ENCODE data around the gene GNG8.

GNG8 gene

DNA sequence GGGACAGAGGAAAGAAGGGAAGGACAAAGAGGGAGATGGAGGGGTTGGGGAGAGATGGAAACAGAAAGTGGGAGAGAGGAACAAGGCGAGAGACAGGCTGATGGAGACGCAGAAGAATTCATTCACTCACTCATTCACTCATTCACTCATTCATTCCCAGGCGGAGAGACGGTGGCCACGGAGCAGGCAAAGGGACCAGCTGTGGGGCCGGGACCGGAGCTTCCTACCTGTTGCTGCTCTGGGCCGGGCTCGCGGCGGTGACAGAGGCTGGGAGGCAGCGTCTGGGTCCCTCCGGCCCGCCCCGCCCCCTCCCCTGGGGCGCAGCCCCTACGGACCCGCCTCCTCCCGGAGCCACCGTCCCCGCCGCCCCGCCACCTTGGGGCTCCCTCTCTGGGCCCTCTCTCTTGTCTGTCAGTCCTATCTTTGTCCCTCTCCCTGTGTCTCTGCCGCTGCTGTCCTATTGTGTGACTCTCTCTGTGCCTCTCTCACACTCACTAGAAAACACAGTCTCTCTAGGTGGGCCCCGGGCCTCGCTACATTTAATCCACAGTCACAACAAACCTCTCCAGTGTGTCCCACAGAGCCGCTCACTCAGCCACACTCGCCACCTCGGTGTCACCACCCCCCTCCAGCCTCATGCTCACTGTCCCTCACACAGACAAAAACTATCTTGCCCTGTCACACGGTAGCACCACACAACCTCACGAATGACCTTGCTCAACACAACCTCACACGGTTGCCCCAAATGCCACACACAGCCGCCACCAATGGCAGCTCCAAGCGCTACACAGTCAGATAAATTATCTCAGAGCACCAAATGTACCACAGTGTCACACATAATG is at the start of gene GNG8:
TSS of gene GNG8 (minus strand) at position 283 of the 842 bp plus-strand sequence. CDS start 1,520 bp downstream, outside the sequence.
- Histone ChIP-seq H3K4me1 (peaks cover 6% of the 10 kb centered on the region), H3K27me3 (ENCODE audit: control insufficient read depth, insufficient read depth, low read length) (no peaks in the 10 kb centered on the region), H2AFZ (no peak within 1 kb of the TSS), H3K9ac (no peak within 1 kb of the TSS), H3K36me3 (ENCODE audit: control insufficient read depth, insufficient read depth, low read length) (no peaks in the 10 kb centered on the region), H3K9me3 (ENCODE audit: control insufficient read depth, low read length) (no peaks in the 10 kb centered on the region), H3K27ac (no peak within 1 kb of the TSS), H3K4me3 (ENCODE audit: low read depth, low read length) (no peak within 1 kb of the TSS), H3K4me2 (ENCODE audit: low read length) (no peak within 1 kb of the TSS), H3K79me2 (no peaks in the 10 kb centered on the region)
- TF ChIP-seq CTCF (IDR thresholded peaks at IDR 0.05) = no peak

GRCh38 chr19:46685189-46685588 is 49.2 kb upstream of the GNG8 start:
- Histone ChIP-seq H3K4me2 (ENCODE audit: low read length) (no peak overlapping the region), H3K4me3 (ENCODE audit: low read depth, low read length) (no peak overlapping the region), H3K27ac (no peak overlapping the region), H2AFZ (no peak overlapping the region), H3K27me3 (ENCODE audit: control insufficient read depth, insufficient read depth, low read length) (no peaks in the 10 kb centered on the region), H3K79me2 (no peaks in the 10 kb centered on the region), H3K4me1 (no peaks in the 10 kb centered on the region), H3K36me3 (ENCODE audit: control insufficient read depth, insufficient read depth, low read length) (no peaks in the 10 kb centered on the region), H3K9ac (no peak overlapping the region), H3K9me3 (ENCODE audit: control insufficient read depth, low read length) (no peaks in the 10 kb centered on the region)
- no peak for TF ChIP-seq CTCF (IDR thresholded peaks at IDR 0.05)

DNA sequence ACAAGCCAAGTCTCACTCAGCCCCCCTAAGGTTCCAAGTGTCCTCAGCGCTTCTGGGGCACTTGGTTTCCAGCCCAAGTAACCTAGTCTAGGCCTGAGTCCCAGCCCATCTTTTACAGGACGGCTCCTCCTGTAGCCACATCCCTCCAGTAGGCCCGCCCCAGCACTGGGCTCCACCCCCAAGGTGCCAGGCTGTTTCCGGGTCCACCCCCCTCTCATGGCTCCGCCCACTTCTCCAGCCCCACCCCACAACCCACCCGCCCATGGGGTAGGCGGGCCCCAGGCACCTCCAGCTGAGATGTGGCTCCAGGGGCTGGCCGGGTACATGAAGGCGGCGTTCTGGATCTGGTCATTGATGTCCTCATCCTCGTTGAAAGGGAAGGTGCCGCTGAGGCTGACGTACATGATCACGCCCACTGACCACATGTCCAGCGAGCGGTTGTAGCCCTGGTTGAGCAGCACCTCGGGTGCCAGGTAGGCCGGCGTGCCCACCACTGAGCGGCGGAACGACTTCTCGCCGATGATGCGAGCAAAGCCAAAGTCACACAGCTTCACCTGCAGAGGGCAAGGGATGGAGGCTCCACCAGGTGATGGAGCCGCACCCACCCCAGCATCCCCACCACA is 42.2 kb upstream of the GNG8 start:
- Histone ChIP-seq H3K27me3 (ENCODE audit: control insufficient read depth, insufficient read depth, low read length) (no peaks in the 10 kb centered on the region), H3K9me3 (ENCODE audit: control insufficient read depth, low read length) (no peaks in the 10 kb centered on the region), H3K4me3 (ENCODE audit: low read depth, low read length) (no peak overlapping the region), H2AFZ (no peak overlapping the region), H3K4me2 (ENCODE audit: low read length) (no peak overlapping the region), H3K36me3 (ENCODE audit: control insufficient read depth, insufficient read depth, low read length) (no peaks in the 10 kb centered on the region), H3K27ac (no peak overlapping the region), H3K79me2 (no peaks in the 10 kb centered on the region), H3K4me1 (no peaks in the 10 kb centered on the region), H3K9ac (no peak overlapping the region)
- no peak for TF ChIP-seq CTCF (IDR thresholded peaks at IDR 0.05)

DNA sequence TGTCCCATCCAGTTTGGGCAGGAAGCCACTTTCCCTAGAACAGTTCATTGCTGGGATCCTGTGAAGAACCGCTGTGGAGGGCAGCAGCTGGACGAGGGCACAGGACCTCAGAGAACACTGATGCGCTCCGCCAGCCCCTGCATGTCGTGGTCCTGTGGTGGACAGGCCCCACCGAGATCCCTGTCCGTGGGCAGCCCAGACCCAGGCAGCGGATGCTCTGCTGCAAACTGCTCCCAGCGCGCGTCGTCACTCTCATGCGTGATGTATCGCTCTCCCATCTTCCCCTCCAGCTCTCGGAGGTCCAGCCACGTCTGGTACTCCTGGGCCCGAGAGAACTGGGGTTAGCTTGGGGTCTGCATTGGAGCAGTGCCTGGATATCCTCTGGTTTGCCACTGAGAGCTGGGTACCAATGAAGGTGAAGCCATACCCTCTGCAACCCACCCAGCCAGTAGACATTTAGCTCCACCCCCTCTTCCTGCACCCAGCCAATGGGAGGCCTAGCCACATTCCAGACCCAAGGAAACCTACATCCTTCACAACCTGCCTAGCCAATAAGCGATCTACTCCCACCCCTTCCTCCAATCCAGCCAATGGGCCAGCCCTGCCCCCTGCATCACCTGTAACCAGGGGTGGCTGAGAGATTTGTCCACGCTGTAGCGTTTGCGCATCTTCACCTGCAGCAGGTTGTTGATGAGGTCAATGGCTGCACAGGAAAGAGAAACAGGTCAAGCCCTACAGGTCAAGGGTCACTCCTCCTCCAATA is 38.6 kb upstream of the GNG8 start:
- TF ChIP-seq CTCF (IDR thresholded peaks at IDR 0.05) = no peak
- Histone ChIP-seq H3K4me1 (no peaks in the 10 kb centered on the region), H3K27ac (no peak overlapping the region), H3K79me2 (no peaks in the 10 kb centered on the region), H3K4me3 (ENCODE audit: low read depth, low read length) (no peak overlapping the region), H3K36me3 (ENCODE audit: control insufficient read depth, insufficient read depth, low read length) (no peaks in the 10 kb centered on the region), H3K4me2 (ENCODE audit: low read length) (no peak overlapping the region), H3K27me3 (ENCODE audit: control insufficient read depth, insufficient read depth, low read length) (no peaks in the 10 kb centered on the region), H3K9ac (no peak overlapping the region), H2AFZ (no peak overlapping the region), H3K9me3 (ENCODE audit: control insufficient read depth, low read length) (no peaks in the 10 kb centered on the region)

All from parathyroid adenoma (tissue), 2 donors.